ENCODE results near the gene TINAGL1. TPM values are rescaled to one million over a fixed set of nuclear protein-coding genes. Genes with fewer than 3 reads are reported as not detected.

TINAGL1 gene
- total and polyA plus RNA-seq, 10 of the 15 experiments (the other 5 are each of a cell fraction or from before 2014, with no cell fraction given): 0.20 to 0.49 (median 0.23) TPM; not detected in 7

DNA sequence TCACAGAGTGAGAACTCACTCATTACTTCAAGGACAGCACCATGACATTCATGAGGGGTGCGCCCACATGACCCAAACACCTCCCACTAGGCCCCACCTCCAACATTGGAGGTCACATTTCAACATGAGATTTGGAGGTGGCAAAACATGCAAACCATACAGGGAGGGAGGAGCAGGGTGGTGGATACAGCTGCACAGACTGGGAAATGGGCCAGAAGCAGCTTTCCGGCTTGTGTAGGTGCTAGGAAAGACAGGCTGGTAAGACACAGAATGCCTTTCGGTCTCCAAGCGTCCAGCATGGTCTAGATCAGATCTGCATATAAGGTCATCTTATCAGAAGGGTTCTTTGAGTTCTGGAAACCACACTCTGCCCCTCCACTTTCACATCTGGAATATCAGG, 35.1 kb upstream of the TINAGL1 start:
- no peak overlapping the region for H3K4me3 ChIP-seq
- no peak overlapping the region for H3K9ac ChIP-seq (ENCODE audit: control insufficient read depth, insufficient read depth, low read length)
- H3K79me2 ChIP-seq (ENCODE audit: control insufficient read depth, insufficient read depth, low read length): no peaks in the 10 kb centered on the region
- H3K36me3 ChIP-seq (ENCODE audit: control insufficient read depth in 2 of 2, insufficient read depth in 2 of 2, low read length in 1 of 2): no peaks in the 10 kb centered on the region
- no peak overlapping the region for H3K4me2 ChIP-seq (ENCODE audit: control insufficient read depth, insufficient read depth)
- 40% methylated on average over 4 of the region's 4 CpGs for WGBS (ENCODE audit: insufficient coverage, insufficient replicate concordance, low lambda C conversion rate, missing lambda C conversion rate)
- ChIA-PET POLR2A (interaction anchor here (0.6 kb wide), 1 partner anchor 74 kb away, joined by 6 read pairs; no protein-coding TSS in a partner anchor), SMC1A (ENCODE audit: uncharacterized antibody, unreplicated experiment) (interaction anchor here (0.9 to 1.4 kb wide), 4 partner anchors 10 to 120 kb away, joined by 3 to 7 read pairs (median 4); no protein-coding TSS in a partner anchor), RAD21 (ENCODE audit: unreplicated experiment) (no interaction called here), CTCF (interaction anchor here (3.6 kb wide), 1 partner anchor 119 kb away, joined by 18 read pairs; no protein-coding TSS in a partner anchor)
- intact Hi-C loops (cut with micrococcal nuclease; ENCODE audit: unreplicated experiment): no loop called here
- H3K27ac ChIP-seq (ENCODE audit: control insufficient read depth, insufficient read depth): no peak overlapping the region
- no peaks in the 10 kb centered on the region for H4K20me1 ChIP-seq (ENCODE audit: control insufficient read depth, insufficient read depth)
- FAIRE-seq (no peak), DNase-seq (ENCODE audit: low read depth, low spot score) (no peak), ATAC-seq (no peak)
- BruUV-seq (replicated peaks): no TSS peak
- H3K27me3 ChIP-seq (replicated peaks in 1 of 2; ENCODE audit: control insufficient read depth in 2 of 2, insufficient read depth in 2 of 2, low read length in 1 of 2): no peaks in the 10 kb centered on the region
- no peaks in the 10 kb centered on the region; the same call in 2 of the 3 replicates for H3K9me3 ChIP-seq (replicated peaks; ENCODE audit: control insufficient read depth, insufficient read depth, low read length)
- no peaks in the 10 kb centered on the region for H3K4me1 ChIP-seq (ENCODE audit: control insufficient read depth, insufficient read depth, low read length)
- in situ Hi-C loops (cut with MboI): loop anchor here (10.0 kb wide), 1 partner anchor 116 kb away; no protein-coding TSS in a partner anchor
- TF ChIP-seq CHD2 (IDR thresholded peaks at IDR 0.05; ENCODE audit: borderline replicate concordance, low read depth, low read length): no peak
- no peak for TF ChIP-seq JUND (IDR thresholded peaks at IDR 0.05; ENCODE audit: low read depth, low read length)
- TF ChIP-seq STAT1 (conservative IDR thresholded peaks at IDR 0.05): no peak
- no peak for TF ChIP-seq PML (IDR thresholded peaks at IDR 0.05; ENCODE audit: low read length)
- no peak for TF ChIP-seq SMC3 (IDR thresholded peaks at IDR 0.05; ENCODE audit: borderline replicate concordance, low read length)
- no peak for TF ChIP-seq HDGF (IDR thresholded peaks at IDR 0.05)
- TF ChIP-seq TBL1XR1 (IDR thresholded peaks at IDR 0.05; ENCODE audit: low read depth, low read length): no peak
- TF ChIP-seq, protein P1, sequence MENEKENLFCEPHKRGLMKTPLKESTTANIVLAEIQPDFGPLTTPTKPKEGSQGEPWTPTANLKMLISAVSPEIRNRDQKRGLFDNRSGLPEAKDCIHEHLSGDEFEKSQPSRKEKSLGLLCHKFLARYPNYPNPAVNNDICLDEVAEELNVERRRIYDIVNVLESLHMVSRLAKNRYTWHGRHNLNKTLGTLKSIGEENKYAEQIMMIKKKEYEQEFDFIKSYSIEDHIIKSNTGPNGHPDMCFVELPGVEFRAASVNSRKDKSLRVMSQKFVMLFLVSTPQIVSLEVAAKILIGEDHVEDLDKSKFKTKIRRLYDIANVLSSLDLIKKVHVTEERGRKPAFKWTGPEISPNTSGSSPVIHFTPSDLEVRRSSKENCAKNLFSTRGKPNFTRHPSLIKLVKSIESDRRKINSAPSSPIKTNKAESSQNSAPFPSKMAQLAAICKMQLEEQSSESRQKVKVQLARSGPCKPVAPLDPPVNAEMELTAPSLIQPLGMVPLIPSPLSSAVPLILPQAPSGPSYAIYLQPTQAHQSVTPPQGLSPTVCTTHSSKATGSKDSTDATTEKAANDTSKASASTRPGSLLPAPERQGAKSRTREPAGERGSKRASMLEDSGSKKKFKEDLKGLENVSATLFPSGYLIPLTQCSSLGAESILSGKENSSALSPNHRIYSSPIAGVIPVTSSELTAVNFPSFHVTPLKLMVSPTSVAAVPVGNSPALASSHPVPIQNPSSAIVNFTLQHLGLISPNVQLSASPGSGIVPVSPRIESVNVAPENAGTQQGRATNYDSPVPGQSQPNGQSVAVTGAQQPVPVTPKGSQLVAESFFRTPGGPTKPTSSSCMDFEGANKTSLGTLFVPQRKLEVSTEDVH (IDR thresholded peaks at IDR 0.05; ENCODE audit: low read depth, partially characterized antibody): no peak
- TF ChIP-seq REST (IDR thresholded peaks at IDR 0.05; ENCODE audit: low read depth, low read length): no peak
- no peak overlapping the region for H2AFZ ChIP-seq (ENCODE audit: control insufficient read depth, low read depth, low read length)

Data from GM12878 (cell line).